Endodermal cell (in vitro differentiated cells): ENCODE data around the gene RNF149. TPM values are rescaled to one million over a fixed set of nuclear protein-coding genes. Genes with fewer than 3 reads are reported as not detected.

Experiments used
- DNase-seq: peaks from one replicate; pipeline ENCODE4 v3.0.0-alpha.2; 2017
- H3K27ac ChIP-seq: 2 replicates; pipeline ENCODE4 v1.5.1; 2013; ENCODE audit warnings: mild to moderate bottlenecking, low read depth, low read length, moderate library complexity
- H3K27me3 ChIP-seq: 2 replicates; pipeline ENCODE4 v1.6.1; 2013; ENCODE audit warnings: mild to moderate bottlenecking, low read length, moderate library complexity; ENCODE audit not compliant: insufficient read depth, control insufficient read depth, poor library complexity, severe bottlenecking
- H3K36me3 ChIP-seq: 2 replicates; pipeline ENCODE4 v1.7.0; 2013; ENCODE audit warnings: mild to moderate bottlenecking, low read length, moderate library complexity; ENCODE audit not compliant: control insufficient read depth, insufficient read depth
- H3K4me1 ChIP-seq: one replicate; pipeline ENCODE4 v1.7.0; 2013; ENCODE audit warnings: low read length; ENCODE audit not compliant: control insufficient read depth, insufficient read depth
- H3K4me3 ChIP-seq: 2 replicates; pipeline ENCODE4 v1.5.1; 2013; ENCODE audit warnings: mild to moderate bottlenecking, low read length, moderate library complexity
- H3K9ac ChIP-seq: 2 replicates; pipeline ENCODE4 v1.6.1; 2013; ENCODE audit warnings: mild to moderate bottlenecking, low read length, moderate library complexity; ENCODE audit not compliant: poor library complexity, severe bottlenecking; ENCODE audit errors: extremely low read depth
- H3K9me3 ChIP-seq: 2 replicates; pipeline ENCODE4 v1.6.1; 2013; ENCODE audit warnings: mild to moderate bottlenecking, low read length, moderate library complexity; ENCODE audit not compliant: control insufficient read depth
- H3K27ac Mint-ChIP-seq: 2 replicates; pipeline ENCODE4 v1.8.0; 2020; ENCODE audit warnings: mixed read lengths
- H3K27me3 Mint-ChIP-seq: 2 replicates; pipeline ENCODE4 v1.8.0; 2021; ENCODE audit warnings: mild to moderate bottlenecking, mixed read lengths; ENCODE audit not compliant: insufficient read depth
- H3K36me3 Mint-ChIP-seq: 2 replicates; pipeline ENCODE4 v1.8.0; 2020; ENCODE audit warnings: low read depth, mixed read lengths
- H3K4me1 Mint-ChIP-seq: 2 replicates; pipeline ENCODE4 v1.8.0; 2020; ENCODE audit warnings: mixed read lengths
- H3K4me3 Mint-ChIP-seq: 2 replicates; pipeline ENCODE4 v1.8.0; 2020; ENCODE audit warnings: mild to moderate bottlenecking, moderate library complexity, mixed read lengths
- H3K9me3 Mint-ChIP-seq: 2 replicates; pipeline ENCODE4 v1.8.0; 2020; ENCODE audit warnings: mild to moderate bottlenecking, mixed read lengths
- WGBS, 2 experiments: methylation state at CpG; one replicate each; pipeline versions ENCODE4 v1.1.5 to v1.1.7; 2013; ENCODE audit warnings: missing lambda C conversion rate in 2 of 2, mixed read lengths in 1 of 2; ENCODE audit not compliant: insufficient coverage in 1 of 2, insufficient read length in 1 of 2; 5-methylcytosine and 5-hydroxymethylcytosine counted together
- total RNA-seq, 2 donors: library from RNA; stranded (reverse); fragmentation: NEBNext Ultra II Directional in 1 of 2; extraction: Animal tissue kit (Norgen Biotek cat#: 25700) in 1 of 2; gene quantifications; 2 replicates in 1 of 2; 3 replicates in 1 of 2; pipeline ENCODE4 v1.2.1, GENCODE V29; 2021
- TF ChIP-seq, protein P1 (sequence below): fragments of 200-600 bp; sonication (generic); conservative IDR thresholded peaks from 2 replicates; pipeline ENCODE4 v1.5.0; 2021; ENCODE audit warnings: antibody characterized with exemption, mild to moderate bottlenecking

RNF149 gene
- total RNA-seq, 2 donors from 2014 or later, result 26.4 to 36.3 TPM

DNA sequence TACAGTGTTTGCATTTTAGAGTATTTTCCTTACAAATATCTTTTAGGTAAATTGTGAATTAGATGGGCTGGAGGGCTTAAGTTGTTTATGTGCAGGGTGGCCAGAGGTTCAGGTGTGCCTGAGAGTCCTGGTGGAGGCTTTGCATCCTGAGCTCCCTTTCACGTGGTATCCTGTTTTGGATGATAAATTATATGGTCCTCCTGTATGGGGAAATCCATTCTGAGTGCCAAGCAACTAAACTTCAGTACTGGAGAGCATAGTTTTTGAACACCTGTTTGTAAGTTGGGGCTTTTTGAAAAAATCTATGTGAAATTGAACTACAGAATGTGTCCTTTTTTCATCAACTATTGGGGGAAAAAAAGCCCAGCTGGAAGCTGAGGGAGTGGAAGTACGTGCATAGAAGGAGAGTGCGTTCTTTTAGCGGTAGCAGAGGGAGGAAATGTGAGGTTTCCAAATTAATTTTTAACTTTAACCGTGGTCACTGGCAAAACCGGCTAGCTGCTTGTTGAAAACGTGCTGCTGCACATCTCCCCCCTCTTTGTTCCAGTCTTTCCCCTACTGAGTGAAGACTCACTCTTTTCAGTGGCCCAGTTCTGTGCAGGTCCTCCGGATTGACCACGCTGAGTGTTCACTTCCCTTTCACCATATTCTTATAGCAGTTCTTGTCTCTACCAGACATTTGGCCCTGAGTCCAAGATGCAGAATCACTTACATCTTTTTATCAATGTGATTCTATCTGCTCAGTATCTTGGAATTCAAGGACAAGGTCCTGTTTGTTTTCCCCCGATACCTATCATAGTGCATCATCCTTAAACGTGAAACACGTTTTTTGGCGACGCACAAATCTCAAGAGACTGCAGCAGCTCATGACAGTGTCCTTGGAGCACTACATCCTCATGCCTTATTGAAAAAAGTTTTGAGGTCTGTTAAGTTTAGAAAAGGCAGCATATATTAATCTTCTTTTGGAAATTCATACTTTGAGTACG lies 40.5 kb downstream of the RNF149 start:
- Mint-ChIP-seq H3K27ac (peak overlapping the region; percentile 28), H3K36me3 (peaks cover 66% of the 10 kb centered on the region), H3K4me3 (no peak overlapping the region), H3K9me3 (no peaks in the 10 kb centered on the region), H3K4me1 (peaks cover 19% of the 10 kb centered on the region), H3K27me3 (no peaks in the 10 kb centered on the region)
- DNase-seq, result no peak
- H3K4me1 ChIP-seq, result peaks cover 6% of the 10 kb centered on the region
- no peaks in the 10 kb centered on the region for H3K9me3 ChIP-seq
- H3K36me3 ChIP-seq, result peaks cover 72% of the 10 kb centered on the region
- no peak overlapping the region for H3K9ac ChIP-seq
- no peaks in the 10 kb centered on the region for H3K27me3 ChIP-seq
- no peak overlapping the region for H3K27ac ChIP-seq
- TF ChIP-seq, protein P1, sequence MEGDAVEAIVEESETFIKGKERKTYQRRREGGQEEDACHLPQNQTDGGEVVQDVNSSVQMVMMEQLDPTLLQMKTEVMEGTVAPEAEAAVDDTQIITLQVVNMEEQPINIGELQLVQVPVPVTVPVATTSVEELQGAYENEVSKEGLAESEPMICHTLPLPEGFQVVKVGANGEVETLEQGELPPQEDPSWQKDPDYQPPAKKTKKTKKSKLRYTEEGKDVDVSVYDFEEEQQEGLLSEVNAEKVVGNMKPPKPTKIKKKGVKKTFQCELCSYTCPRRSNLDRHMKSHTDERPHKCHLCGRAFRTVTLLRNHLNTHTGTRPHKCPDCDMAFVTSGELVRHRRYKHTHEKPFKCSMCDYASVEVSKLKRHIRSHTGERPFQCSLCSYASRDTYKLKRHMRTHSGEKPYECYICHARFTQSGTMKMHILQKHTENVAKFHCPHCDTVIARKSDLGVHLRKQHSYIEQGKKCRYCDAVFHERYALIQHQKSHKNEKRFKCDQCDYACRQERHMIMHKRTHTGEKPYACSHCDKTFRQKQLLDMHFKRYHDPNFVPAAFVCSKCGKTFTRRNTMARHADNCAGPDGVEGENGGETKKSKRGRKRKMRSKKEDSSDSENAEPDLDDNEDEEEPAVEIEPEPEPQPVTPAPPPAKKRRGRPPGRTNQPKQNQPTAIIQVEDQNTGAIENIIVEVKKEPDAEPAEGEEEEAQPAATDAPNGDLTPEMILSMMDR, result no peak
- no peak overlapping the region for H3K4me3 ChIP-seq
- WGBS, 2 experiments, result 93 to 96% methylated on average over 14 to 15 of the region's 15 CpGs

DNA sequence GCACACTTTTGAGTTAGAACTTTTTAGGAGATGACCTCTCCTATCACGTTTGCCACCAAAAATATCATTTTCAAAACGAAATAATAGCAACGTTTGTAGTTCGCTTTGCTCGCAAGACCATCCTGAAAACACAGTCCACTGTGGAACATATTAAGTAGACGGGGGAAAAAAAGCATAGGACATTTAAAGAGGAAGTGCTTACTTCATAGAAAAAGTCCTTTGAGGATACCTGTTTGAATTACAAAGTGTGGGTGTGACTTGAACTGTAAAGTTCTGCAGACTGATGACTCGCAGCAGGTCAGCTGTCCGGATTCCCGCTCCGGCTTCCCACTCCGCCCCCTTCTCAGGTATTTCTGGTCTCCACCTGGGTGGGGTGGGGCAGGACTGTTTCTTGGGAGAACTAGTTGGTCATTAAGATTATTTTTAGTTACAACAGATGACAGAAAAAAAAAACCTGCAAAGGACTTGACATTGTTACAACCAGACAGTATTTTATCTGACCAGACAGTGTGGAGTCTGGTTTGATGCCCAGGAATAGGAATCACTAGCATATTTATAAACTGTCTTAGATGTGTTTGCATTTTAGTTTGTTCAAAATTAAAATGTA lies 42.5 kb downstream of the RNF149 start:
- peak overlapping the region; percentile 84 for H3K27ac Mint-ChIP-seq

DNA sequence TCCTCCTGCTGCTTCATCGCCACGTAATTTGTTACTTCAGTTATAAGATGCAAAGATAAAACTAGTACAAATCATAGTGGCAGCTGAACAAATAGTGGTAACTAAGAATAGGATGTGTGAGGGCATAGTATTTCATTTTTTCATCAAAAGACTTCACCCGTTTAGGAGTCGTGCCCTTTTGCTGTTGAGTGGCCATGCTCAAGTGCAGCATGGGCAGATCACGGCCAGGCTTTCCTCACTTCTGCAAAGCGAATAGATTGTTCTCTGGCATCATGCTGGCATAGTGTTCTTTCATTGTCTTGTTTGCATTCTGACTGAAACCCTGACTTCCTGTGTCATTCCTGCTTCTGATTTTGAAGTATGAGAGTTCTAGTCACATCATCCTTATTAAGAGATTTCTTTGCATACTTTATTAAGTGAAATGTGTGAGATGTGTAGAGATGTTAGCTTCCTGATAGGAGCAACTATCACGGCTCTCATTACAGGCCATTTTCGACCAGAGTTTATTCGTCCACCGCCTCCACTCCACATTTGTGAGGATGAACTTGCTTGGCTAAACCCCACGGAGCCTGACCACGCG lies 44.1 kb downstream of the RNF149 start:
- no peak for DNase-seq
- Mint-ChIP-seq H3K27me3 (no peaks in the 10 kb centered on the region), H3K4me3 (no peak overlapping the region), H3K9me3 (no peaks in the 10 kb centered on the region), H3K4me1 (peaks cover 19% of the 10 kb centered on the region), H3K27ac (no peak overlapping the region), H3K36me3 (peaks cover 65% of the 10 kb centered on the region)
- H3K36me3 ChIP-seq, result peaks cover 74% of the 10 kb centered on the region
- no peaks in the 10 kb centered on the region for H3K27me3 ChIP-seq
- TF ChIP-seq, protein P1, result no peak
- WGBS, 2 experiments, result 94 to 98% methylated on average over 7 to 13 of the region's 13 CpGs
- H3K27ac ChIP-seq, result no peak overlapping the region
- no peak overlapping the region for H3K4me3 ChIP-seq
- no peak overlapping the region for H3K9ac ChIP-seq
- H3K4me1 ChIP-seq, result peaks cover 3% of the 10 kb centered on the region
- no peaks in the 10 kb centered on the region for H3K9me3 ChIP-seq

More for the DNA sequence above, 42.5 kb downstream of the RNF149 start:
- Mint-ChIP-seq H3K9me3 (no peaks in the 10 kb centered on the region), H3K27me3 (no peaks in the 10 kb centered on the region), H3K4me1 (peaks cover 19% of the 10 kb centered on the region), H3K36me3 (peaks cover 68% of the 10 kb centered on the region), H3K4me3 (no peak overlapping the region)
- Histone ChIP-seq H3K4me3 (no peak overlapping the region), H3K27me3 (no peaks in the 10 kb centered on the region), H3K27ac (no peak overlapping the region), H3K9ac (no peak overlapping the region), H3K36me3 (peaks cover 76% of the 10 kb centered on the region), H3K4me1 (peaks cover 3% of the 10 kb centered on the region), H3K9me3 (no peaks in the 10 kb centered on the region)
- TF ChIP-seq, protein P1, result no peak
- peak; percentile 78 for DNase-seq
- 83 to 87% methylated on average over 7 to 11 of the region's 11 CpGs for WGBS, 2 experiments
